Measurements from ENCODE around the gene ZNF462.
A peak's percentile ranks its signal among the peaks of the same experiment; 100 is the strongest.

ZNF462 gene

DNA sequence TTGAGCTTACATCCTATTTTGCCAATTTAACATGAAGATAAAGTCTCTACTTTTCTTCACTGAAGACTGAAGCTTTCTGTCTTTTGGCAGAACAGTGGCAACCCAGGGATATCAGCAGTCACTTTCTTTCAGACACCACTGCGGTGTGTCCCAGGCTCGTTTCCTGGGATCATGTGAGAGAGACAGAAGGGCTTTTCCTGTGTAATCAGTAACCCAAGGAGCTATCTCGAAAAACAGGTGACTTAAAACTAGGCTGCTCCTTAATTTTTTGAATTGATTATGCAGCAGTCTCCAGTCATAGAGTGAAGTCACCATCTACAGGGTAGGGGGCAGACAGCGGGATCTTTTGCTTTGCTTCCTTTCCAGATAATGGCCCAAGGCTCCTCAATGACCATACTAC lies 68.5 kb downstream of the ZNF462 start:
- no peak for DNase-seq

DNA sequence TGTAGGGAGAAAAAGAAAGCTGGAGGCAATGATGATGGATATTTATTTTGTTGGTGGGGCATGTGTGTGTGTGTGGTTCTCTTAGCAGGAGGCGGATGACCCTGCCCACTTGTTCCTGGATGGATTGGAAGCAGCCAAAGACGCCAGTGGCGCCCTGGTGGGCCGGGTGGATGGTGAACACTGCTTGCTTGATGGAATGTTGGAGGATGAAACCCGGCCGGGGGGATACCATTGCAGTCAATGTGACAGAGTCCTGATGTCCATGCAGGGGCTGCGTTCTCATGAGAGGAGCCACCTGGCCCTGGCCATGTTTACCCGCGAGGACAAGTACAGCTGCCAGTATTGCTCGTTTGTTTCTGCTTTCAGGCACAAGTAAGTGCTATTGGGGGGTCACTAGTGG lies 69.2 kb downstream of the ZNF462 start:
- no peak for DNase-seq

DNA sequence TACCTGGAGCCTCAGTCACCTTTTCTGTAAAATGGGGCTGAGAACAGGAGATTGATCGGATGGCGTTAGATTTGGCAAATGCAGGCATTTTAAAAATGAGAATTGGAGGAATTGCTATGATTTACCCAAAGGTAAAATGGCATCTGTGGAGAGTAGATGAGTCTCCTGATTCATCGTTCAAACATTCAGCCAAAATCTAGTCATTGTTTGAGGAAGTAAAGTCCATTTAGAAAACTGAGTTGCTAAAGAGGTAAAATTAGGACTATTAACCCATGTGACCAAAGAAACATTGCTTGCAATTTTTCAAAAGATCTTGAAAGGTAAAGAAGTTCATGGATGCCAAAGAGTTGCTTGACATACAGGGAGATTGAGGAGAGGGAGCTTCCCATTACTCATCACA lies 69.7 kb downstream of the ZNF462 start:
- no peak for DNase-seq

DNA sequence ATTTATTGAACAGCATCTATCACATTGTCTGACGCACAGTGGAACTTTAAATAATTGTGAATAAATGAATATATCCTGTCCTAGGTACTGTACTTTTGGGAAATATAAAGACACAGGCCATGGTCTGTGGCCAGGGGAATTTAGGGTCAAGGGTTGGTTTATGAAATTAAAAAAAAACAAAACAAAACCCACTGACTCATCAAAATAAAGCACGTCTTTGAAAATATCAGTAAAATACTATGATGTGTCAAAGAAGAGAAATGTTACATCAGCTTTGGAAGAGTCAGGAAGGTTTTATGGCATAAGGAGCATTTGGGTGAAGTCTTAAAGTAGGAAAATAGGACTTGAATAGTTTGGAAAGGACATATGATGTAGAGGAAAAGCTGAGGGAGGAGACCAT lies 70.5 kb downstream of the ZNF462 start:
- no peak for DNase-seq

DNA sequence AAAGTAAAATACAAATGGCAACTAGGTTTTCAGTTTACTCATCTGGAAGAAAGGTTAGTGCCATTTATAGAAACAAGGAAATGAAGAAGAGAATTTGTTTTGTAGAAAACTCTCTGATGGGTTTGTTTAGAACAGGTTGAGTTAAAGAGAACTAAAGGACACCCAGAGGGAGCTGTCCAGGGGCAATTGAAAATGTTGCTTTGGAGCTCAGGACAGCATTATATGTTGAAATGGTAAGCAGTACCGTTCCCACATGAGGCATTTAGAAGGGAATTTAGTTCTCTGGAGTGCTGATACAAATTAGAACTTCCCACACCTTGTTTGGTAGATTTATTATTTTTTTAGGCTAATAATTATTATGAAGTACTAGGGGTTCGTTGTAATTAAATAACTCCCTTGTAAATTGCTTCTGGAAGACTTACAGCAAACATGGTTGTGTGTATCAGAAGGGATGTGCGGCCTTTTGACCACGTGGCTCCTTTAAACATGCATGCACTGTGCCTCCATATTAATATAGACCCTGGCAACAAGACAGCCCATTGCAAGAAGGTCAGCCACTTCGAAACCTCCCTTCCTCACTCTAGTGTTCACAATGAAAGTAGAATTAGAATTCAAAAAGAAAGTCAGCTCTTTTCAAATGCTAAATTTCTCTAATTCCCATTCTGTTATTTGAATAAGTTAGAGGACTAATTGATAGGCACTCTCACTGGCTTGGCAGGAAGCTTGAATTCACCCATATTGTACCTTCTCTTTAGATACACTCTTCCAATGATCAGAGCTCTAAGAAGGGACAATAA lies 71.7 kb downstream of the ZNF462 start:
- DNase-seq: no peak

DNA sequence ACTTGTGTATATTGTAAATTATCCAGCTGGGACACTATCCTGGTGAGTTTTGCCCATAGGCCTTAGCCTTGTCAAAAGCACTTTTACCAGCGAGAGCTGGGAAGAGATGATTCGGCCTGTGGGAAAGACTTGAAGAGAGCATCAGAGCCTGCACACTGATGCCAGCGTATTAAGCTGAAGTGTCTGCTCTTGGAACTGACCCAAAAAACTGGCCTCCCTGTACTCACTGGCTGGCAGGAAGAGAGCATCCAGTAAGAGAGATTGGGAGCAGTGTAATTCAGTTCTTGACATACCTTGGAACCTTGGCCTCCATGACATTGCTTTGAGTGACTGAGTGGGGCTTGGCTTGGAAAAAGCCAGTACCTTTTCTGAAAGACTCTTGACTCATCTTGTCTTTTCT lies 73.7 kb downstream of the ZNF462 start:
- no peak for DNase-seq

DNA sequence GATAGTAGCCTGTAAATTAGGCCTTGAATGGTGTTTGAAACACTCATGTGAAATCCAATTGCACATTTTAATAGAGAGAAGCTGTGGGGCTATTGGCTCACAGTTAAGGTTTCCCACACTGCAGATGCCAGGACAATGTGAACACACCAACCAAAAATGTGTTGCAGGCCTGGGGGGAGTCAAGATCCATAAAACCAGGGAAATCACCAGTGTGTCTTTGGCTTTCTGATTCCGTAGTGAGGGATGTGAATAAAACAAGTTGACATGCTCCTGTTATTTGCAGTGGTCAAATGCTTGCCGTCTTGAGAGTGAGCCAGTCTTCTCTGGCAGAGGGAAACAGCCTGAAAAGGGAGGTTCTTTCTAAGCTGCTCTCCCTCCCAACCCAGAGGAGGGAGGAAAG lies 79.0 kb downstream of the ZNF462 start:
- DNase-seq: no peak

DNA sequence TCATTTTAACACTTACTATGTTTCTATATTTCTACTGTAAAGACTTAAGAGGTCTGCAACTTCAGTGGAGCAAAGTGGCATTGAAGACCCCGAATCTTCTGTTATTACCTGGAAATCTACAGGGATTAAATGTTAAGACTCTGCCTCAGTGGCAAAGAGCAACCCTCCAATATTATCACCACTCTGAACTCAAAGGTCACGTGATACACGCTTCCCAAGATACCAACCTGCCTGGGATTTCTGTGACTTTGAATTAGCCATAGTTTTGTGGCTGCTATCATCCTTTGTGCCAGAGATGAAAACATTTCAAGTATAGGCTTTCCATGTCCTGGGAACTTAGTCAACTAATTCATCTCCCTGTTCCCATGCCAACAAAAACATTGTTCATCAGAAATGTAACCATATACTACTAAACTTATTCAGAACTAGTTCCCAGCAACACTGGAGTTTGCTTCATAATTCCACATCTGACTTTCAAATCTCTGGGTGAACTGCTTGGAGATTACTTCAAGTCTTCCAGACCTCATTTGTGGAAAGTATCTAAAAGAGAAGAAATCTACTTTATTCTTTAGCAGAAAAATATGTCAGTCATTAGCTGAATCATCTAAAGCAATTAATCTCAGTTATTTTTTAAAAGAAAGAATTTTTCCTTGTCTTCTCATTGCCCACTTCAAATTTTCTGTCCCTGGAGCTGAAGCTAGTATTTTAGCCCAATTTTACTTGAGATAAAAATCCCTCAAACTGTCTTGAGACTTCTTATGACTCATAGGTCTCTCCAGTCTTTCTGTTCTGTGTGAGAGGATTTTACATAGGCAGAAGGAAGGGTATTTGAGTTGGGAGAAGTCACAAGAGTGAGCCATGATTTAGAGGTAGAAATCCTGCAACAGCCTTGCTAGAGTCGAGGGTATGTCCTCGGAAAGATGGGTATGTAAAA lies 83.0 kb downstream of the ZNF462 start:
- no peak for DNase-seq

DNA sequence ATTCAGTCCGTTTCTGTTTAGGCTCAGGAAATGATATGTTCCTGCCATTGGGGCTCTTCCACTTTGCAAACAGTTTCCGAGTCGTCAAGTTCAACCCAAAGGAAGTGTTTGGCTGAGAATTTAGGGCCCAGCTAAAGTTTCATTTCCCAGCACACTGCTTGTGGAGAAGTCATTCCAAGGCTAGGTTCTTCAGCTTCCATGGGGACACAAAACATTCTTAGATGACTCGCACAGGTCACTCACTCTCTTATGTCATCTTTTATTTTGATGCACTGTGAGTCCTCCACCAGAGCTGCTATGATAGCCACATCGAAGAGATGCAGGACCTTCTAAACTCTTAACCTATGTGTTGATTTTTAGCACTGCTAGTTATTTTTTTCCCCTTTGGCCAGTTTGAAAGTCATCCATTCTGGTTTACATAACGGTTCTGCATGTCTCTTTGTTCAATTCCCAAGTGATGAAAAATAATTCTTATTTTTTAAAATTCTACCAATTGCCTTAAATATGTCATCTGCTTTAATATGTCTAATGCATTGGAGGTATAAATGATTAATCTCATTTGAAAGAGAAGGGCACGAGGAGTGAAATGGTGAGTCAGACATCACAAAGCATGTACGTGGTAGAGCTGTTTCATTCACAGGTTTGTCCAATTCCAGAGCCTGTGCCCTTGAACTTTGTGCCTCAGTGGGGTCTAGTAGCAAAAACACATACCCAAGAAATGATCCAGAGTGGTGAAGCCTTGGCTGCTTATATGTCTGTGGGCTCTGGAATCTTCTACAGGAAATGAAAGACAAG lies 84.3 kb downstream of the ZNF462 start:
- DNase-seq: no peak

DNA sequence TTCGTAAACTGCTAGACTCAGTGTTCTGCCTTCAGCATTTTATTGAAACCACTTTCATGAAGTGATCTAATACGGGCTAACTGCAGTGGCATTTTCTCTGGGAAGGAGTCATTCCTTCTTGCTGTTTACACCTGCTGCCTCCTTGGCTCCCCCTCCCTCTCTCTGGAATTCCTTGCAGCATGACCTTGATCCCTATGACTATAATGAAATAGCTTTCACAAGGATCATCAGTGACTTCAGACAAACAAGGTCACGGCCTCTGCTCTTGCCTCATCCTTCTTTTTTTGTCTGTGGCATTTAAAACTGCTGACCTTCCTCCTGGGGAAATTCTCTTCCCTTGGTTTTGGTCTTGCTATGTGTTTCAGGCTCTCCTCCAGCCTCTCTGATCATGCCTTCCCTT lies 90.2 kb downstream of the ZNF462 start:
- DNase-seq: no peak

DNA sequence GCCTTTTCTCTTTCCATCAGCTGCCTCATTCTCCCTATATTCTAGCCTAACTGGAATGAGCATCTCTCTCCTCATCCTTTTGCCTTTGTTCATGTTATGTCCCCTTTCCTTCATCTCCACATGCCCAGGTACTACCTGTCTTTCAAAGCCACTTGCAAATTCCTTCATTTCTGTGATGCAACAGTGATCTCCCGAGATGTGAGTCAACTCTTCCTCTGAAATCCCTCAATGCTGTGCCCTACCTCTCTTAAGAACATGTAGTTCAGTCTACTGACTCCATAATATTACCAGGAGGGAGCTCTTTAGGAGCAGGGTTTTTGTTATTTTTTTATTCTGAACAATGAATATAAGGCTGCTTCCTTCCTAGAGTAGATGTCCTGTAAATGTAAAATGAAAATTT lies 91.6 kb downstream of the ZNF462 start:
- no peak for DNase-seq

DNA sequence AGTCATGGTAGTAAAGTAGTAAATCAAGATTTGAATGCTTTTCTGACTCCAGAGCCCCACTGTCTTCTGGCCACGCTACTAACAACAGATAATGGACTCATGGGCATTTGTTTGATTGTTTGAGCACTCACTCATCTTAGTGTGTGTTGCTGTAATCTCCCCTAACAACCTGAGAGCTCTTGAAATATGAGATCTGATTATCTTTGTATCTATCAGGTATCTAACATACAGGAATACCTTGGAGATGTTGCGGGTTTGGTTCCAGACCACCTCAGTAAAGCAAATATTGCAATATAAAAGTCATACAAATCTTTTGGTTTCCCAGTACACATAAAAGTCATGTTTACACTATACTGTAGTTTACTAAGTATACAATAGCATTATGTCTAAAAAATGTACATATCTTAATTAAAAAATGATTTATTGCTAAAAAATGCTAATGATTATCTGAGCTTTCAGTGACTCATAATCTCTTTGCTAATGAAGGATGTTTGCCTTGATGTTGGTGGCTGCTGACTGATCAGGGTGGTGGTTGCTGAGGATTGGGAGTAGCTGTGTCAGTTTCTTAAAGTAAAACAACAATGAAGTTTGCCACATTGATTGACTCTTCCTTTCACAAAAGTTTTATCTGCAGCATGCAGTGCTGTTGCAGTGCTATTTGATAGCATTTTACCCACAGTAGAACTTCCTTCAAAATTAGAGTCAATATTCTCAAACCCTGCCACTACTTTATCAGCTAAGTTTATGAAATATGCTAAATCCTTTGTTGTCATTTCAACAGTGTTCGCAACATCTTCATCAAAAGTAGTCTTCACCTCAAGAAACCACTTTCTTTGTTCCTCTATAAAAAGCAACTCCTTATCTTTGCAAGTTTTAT lies 92.2 kb downstream of the ZNF462 start:
- peak; percentile 15 for DNase-seq

DNA sequence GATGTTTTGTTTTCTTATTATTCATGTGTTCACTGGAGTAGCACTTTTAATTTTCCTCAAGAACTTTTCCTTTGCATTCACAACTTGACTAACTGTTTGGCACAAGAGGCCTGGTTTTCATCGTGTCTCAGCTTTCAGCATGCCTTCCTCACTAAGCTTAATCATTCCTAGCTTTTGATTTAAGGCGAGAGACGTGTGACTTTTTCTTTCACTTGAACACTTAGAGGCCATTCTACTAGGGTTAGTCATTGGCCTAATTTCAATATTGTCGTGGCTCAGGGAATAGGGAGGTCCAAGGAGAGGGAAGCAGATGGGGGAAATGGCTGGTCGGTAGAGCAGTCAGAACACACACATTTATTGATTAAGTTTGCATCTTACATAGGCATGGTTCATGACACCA lies 94.0 kb downstream of the ZNF462 start:
- no peak for DNase-seq

DNA sequence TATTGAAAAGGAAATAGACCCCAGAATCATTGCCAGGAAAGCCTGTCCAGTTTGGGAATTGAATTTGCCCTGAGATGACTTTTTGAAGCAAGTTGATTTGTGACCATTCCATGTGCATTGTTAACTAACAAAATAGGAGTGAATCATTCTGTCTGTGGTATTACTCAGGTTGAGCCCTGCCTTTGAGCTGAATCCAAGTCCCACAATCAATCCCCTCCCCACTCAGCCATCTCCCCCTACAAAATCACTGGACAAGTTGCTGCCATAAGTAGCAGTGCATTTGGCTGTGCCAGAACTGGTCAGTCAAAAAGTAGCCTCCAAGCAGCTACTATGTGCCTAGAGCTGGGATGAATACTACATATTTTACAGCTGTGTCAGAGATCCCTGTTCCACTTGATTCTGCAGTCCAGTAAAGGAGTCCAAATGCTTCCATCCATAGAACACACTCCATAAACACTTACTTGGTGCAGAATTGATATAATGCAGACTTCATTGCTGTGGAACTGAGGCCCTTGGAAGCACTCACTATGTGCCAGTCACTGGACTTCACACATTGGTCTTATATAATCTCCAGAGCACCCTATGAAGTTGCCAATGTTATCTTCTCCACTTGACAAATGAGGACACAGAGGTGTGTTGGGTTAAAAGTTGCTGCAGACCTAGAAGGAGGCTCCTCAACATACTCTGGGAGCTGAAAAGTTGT lies 96.1 kb downstream of the ZNF462 start:
- no peak for DNase-seq

DNA sequence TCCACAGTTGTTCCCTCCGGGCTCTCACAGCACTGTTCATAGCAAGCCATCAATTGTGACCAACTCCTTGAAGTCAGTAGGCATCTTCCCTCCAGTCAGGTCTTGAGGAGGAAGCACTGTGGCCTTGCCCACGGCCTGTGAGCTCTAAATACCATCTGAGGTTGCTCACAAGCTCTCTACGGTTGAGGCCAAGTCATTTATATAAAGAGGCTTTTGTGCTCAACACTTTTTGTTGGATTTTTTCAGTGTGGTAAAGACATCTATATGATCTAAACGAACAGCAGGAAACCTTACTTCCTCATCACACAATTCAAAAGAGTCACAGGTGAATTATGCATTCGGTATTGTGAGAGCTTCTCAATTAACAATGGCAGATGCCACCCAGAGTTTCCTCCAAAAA lies 97.3 kb downstream of the ZNF462 start:
- no peak for DNase-seq

DNA sequence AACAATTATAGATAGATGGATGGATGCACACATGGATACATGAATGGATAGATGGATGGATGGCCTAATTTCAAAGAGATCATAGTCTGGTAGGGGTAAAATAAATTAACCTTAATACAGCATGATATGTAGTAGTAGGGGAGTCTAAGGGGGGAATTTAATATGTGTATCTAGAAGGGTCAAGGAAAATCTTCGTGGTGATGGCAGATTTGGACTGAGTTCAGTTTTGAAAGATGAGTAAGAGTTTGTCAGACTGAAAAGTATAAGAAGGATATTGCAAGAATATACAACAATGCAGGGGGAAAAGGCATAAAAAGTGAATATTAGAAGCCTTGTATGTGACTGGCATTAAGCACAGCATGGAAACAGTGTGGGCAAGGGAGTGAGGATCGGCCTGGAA lies 98.7 kb downstream of the ZNF462 start:
- no peak for DNase-seq

DNA sequence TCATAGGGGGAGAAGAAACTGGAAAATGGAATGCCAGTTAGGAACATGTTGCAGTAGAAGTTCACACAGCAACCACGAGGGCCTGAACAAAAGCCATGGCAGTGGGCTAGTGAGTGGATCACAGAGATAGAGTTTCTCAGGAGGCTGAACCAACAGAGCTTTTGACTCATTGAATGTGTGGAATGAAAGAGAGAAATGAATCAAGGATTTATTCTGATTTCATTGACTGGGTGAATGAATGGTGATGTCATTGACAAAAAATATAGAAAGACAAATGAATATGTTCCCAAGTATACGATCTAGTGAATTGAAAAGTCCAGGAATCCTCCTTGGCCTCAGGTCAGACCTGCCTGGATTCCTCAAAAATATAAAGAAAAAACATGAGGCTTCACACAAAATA lies 99.2 kb downstream of the ZNF462 start:
- DNase-seq: no peak

DNA sequence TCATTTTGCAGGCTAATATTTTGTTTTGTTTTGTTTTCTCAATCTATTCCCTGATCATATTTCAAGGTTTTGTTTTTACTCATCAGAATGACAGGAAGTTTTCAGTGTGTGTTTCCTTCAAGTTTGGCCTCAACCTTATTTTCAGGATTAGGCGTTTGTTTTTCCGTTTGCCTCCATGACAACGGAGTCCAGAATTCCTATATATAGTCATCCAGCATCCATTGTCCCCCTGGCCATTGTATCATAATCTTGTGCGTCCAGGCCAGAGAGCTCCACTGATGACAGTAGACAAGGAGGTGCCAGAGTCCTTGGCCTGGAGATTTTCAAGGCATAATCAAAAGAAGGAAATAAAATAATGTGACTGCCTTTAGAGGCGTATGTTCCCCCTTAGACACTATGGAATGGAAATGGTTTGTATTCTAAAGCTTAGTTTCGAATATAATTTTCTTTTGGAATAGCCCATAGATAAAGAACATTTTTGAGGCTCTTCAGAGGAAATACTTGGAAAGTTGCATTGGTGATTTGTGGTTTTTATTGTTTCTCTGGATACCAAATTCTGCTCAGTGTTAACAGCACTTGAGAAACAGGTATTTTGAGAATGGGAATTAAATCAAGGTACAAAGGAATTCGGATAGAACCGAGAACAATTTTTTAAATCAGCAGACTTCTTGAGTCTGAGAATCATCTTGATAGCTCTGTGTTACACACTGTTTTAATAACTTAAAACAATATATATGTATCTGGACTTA lies 99.8 kb downstream of the ZNF462 start:
- no peak for DNase-seq

DNA sequence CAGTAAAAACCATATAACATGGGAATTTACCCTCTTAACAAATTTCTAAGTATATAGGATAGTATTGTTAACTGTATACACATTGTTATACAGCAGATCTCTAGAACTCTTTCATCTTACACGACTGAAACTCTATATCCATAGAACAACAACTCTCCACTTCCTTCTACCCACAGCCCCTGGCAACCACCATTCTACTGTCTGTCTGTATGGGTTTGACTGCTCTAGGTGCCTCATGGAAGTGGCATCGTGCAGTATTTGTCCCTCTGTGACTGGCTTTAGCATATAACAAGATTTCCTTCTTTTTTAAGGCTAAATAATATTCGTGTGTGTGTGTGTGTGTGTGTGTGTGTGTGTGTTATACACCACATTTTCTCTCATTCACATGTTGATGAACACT lies 100.7 kb downstream of the ZNF462 start:
- DNase-seq: no peak

DNA sequence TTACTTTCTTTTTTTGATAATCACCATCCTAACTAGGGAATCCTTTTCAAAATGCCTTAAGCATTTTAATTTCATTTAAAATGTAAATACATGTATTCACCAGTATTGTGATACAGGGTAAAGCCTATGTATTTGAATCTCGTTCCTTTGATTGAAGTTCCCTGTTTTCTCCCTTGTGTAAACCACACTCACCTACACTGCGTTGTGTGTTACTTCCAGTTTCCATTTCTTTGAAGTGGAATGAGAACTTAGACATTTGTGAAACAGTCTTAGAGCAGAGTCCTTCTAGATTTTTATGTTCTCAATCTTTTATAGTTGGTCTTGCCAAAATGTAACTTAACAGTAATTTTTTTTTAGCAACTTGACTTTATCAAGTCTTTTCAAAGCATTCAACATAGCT lies 101.4 kb downstream of the ZNF462 start:
- DNase-seq: no peak
